ENCODE results near the gene FAM162B. TPM values are rescaled to one million over a fixed set of nuclear protein-coding genes. Genes with fewer than 3 reads are reported as not detected.
"Not testable (repeated sequence)": the region's sequence is repeated elsewhere in the genome, so short reads cannot be mapped to it uniquely, and the experiment has no call there.

FAM162B gene
- total RNA-seq, 1 donor from 2014 or later, result 1.5 TPM

GRCh38 chr6:116762235-116762634 is 3.3 kb downstream of the FAM162B start:
- Mint-ChIP-seq H3K9me3 (ENCODE audit: low read depth) (no peaks in the 10 kb centered on the region), H3K36me3 (ENCODE audit: insufficient read depth) (no peaks in the 10 kb centered on the region), H3K27ac (no peak overlapping the region), H3K27me3 (peaks cover 39% of the 10 kb centered on the region), H3K4me3 (ENCODE audit: low read depth) (no peak overlapping the region), H3K4me1 (ENCODE audit: low read depth) (peaks cover 4% of the 10 kb centered on the region)
- no peak for DNase-seq (ENCODE audit: low spot score, unreplicated experiment)
- TF ChIP-seq, protein P1, sequence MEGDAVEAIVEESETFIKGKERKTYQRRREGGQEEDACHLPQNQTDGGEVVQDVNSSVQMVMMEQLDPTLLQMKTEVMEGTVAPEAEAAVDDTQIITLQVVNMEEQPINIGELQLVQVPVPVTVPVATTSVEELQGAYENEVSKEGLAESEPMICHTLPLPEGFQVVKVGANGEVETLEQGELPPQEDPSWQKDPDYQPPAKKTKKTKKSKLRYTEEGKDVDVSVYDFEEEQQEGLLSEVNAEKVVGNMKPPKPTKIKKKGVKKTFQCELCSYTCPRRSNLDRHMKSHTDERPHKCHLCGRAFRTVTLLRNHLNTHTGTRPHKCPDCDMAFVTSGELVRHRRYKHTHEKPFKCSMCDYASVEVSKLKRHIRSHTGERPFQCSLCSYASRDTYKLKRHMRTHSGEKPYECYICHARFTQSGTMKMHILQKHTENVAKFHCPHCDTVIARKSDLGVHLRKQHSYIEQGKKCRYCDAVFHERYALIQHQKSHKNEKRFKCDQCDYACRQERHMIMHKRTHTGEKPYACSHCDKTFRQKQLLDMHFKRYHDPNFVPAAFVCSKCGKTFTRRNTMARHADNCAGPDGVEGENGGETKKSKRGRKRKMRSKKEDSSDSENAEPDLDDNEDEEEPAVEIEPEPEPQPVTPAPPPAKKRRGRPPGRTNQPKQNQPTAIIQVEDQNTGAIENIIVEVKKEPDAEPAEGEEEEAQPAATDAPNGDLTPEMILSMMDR (IDR thresholded peaks at IDR 0.05; ENCODE audit: unreplicated experiment), result no peak

GRCh38 chr6:116761779-116762178 is 3.7 kb downstream of the FAM162B start:
- no peak for DNase-seq (ENCODE audit: low spot score, unreplicated experiment)
- H3K27me3 Mint-ChIP-seq, result peaks cover 35% of the 10 kb centered on the region

GRCh38 chr6:116745176-116745575 is 20.3 kb downstream of the FAM162B start:
- Mint-ChIP-seq H3K27ac (no peak overlapping the region), H3K4me1 (ENCODE audit: low read depth) (peaks cover 3% of the 10 kb centered on the region), H3K4me3 (ENCODE audit: low read depth) (no peak overlapping the region), H3K36me3 (ENCODE audit: insufficient read depth) (peaks cover 3% of the 10 kb centered on the region), H3K9me3 (ENCODE audit: low read depth) (peaks cover 14% of the 10 kb centered on the region), H3K27me3 (no peaks in the 10 kb centered on the region)
- TF ChIP-seq, protein P1 (IDR thresholded peaks at IDR 0.05; ENCODE audit: unreplicated experiment), result no peak
- DNase-seq (ENCODE audit: low spot score, unreplicated experiment), result no peak

More at GRCh38 chr6:116761779-116762178, 3.7 kb downstream of the FAM162B start:
- H3K36me3 Mint-ChIP-seq (ENCODE audit: insufficient read depth), result no peaks in the 10 kb centered on the region
- peaks cover 4% of the 10 kb centered on the region for H3K4me1 Mint-ChIP-seq (ENCODE audit: low read depth)
- H3K9me3 Mint-ChIP-seq (ENCODE audit: low read depth), result no peaks in the 10 kb centered on the region
- H3K27ac Mint-ChIP-seq, result no peak overlapping the region
- H3K4me3 Mint-ChIP-seq (ENCODE audit: low read depth), result no peak overlapping the region
- TF ChIP-seq, protein P1 (IDR thresholded peaks at IDR 0.05; ENCODE audit: unreplicated experiment), result no peak

DNA sequence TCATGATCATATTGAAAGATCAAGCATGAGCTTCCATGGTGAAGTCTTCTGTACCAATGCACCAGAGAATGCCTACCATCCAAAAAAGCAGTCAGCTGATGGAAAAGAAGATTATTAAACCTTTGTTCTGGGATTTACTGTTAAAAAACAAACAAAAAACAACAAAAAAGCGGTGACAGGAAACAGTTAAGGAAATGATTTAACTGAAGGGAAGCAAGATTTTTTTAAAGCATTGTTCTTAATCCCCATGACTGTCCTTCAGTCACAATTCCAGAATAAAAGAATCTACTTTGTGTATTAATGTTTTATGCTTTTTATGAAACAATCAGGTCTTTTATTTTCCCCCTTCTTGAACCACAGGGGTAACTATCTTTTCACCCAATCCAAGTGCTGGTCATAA is 23.9 kb downstream of the FAM162B start:
- no peak overlapping the region for H3K4me3 Mint-ChIP-seq (ENCODE audit: low read depth)
- peaks cover 28% of the 10 kb centered on the region for H3K9me3 Mint-ChIP-seq (ENCODE audit: low read depth)
- H3K27ac Mint-ChIP-seq, result no peak overlapping the region
- no peaks in the 10 kb centered on the region for H3K27me3 Mint-ChIP-seq
- no peaks in the 10 kb centered on the region for H3K4me1 Mint-ChIP-seq (ENCODE audit: low read depth)
- peaks cover 18% of the 10 kb centered on the region for H3K36me3 Mint-ChIP-seq (ENCODE audit: insufficient read depth)
- DNase-seq (ENCODE audit: low spot score, unreplicated experiment), result no peak
- TF ChIP-seq, protein P1 (IDR thresholded peaks at IDR 0.05; ENCODE audit: unreplicated experiment), result no peak

- H3K9me3 Mint-ChIP-seq (ENCODE audit: low read depth), result peaks cover 29% of the 10 kb centered on the region
- H3K4me3 Mint-ChIP-seq (ENCODE audit: low read depth); H3K27ac Mint-ChIP-seq: not testable (repeated sequence)
Observed at GRCh38 chr6:116740486-116740885, 25.0 kb downstream of the FAM162B start.

DNA sequence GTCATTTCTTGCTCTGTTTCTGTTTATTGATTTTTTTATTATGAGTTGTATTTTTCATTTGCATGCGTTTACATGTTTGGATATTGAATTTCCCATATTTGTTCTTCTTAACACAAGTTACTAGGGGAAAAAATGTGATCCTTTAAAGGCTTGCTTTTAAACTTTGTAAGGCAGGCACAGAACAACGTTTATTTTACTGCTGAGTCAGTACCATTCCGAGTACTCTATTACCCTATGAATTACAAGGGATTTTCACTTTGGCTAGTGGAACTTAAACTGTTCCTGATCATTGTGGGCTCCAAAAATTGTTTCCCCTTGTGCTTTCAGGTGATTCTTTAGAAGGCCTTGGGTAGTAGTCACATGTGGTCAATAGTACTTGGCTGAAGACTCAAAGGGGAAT is 28.5 kb downstream of the FAM162B start:
- peaks cover 31% of the 10 kb centered on the region for H3K36me3 Mint-ChIP-seq (ENCODE audit: insufficient read depth)
- DNase-seq (ENCODE audit: low spot score, unreplicated experiment), result no peak
- no peak overlapping the region for H3K4me3 Mint-ChIP-seq (ENCODE audit: low read depth)
- H3K9me3 Mint-ChIP-seq (ENCODE audit: low read depth), result peaks cover 21% of the 10 kb centered on the region
- H3K27me3 Mint-ChIP-seq, result no peaks in the 10 kb centered on the region
- H3K4me1 Mint-ChIP-seq (ENCODE audit: low read depth), result no peaks in the 10 kb centered on the region
- TF ChIP-seq, protein P1 (IDR thresholded peaks at IDR 0.05; ENCODE audit: unreplicated experiment), result no peak
- H3K27ac Mint-ChIP-seq, result no peak overlapping the region

More at GRCh38 chr6:116740486-116740885, 25.0 kb downstream of the FAM162B start:
- not testable (repeated sequence) for DNase-seq (ENCODE audit: low spot score, unreplicated experiment); H3K27me3 Mint-ChIP-seq; H3K4me1 Mint-ChIP-seq (ENCODE audit: low read depth)
- H3K36me3 Mint-ChIP-seq (ENCODE audit: insufficient read depth), result peaks cover 26% of the 10 kb centered on the region
